NCI-H1694 (cell line): ENCODE data around the gene CYTH3.

Experiments used
- DNase-seq: peaks from one replicate; lab custom pipeline; 2025; lab: John Stamatoyannopoulos, UW

The CYTH3 gene

GRCh38 chr7:6256677-6257535, 15.5 kb downstream of the CYTH3 start:
- DNase-seq = no peak

GRCh38 chr7:6256109-6256483, 16.3 kb downstream of the CYTH3 start:
- DNase-seq = no peak

GRCh38 chr7:6254866-6255265, 17.6 kb downstream of the CYTH3 start:
- no peak for DNase-seq

- DNase-seq = no peak
Measured at GRCh38 chr7:6252748-6253147, 19.7 kb downstream of the CYTH3 start.

GRCh38 chr7:6252341-6252746, 20.1 kb downstream of the CYTH3 start:
- DNase-seq = no peak

- DNase-seq = no peak
Measured at GRCh38 chr7:6251653-6252052, 20.8 kb downstream of the CYTH3 start.

- DNase-seq = no peak
Measured at GRCh38 chr7:6250364-6250833, 22.0 kb downstream of the CYTH3 start.

- no peak for DNase-seq
Measured at GRCh38 chr7:6249043-6249442, 23.4 kb downstream of the CYTH3 start.

- no peak for DNase-seq
Measured at GRCh38 chr7:6248581-6248980, 23.8 kb downstream of the CYTH3 start.

- DNase-seq = no peak
Measured at GRCh38 chr7:6246251-6246917, 26.0 kb downstream of the CYTH3 start.

- no peak for DNase-seq
Measured at GRCh38 chr7:6244021-6244420, 28.4 kb downstream of the CYTH3 start.

GRCh38 chr7:6243168-6243567, 29.3 kb downstream of the CYTH3 start:
- DNase-seq = no peak

- DNase-seq = no peak
Measured at GRCh38 chr7:6242561-6242960, 29.9 kb downstream of the CYTH3 start.

GRCh38 chr7:6241607-6241973, 30.8 kb downstream of the CYTH3 start:
- DNase-seq = no peak

GRCh38 chr7:6238309-6238925, 34.0 kb downstream of the CYTH3 start:
- no peak for DNase-seq

- no peak for DNase-seq
Measured at GRCh38 chr7:6237730-6238129, 34.7 kb downstream of the CYTH3 start.

GRCh38 chr7:6237011-6237410, 35.4 kb downstream of the CYTH3 start:
- no peak for DNase-seq

- DNase-seq = no peak
Measured at GRCh38 chr7:6235029-6235871, 37.2 kb downstream of the CYTH3 start.

- DNase-seq = no peak
Measured at GRCh38 chr7:6234384-6234783, 38.0 kb downstream of the CYTH3 start.

- DNase-seq = no peak
Measured at GRCh38 chr7:6232534-6232933, 39.9 kb downstream of the CYTH3 start.

GRCh38 chr7:6232116-6232515, 40.3 kb downstream of the CYTH3 start:
- no peak for DNase-seq

GRCh38 chr7:6231184-6231583, 41.2 kb downstream of the CYTH3 start:
- no peak for DNase-seq
